B cell (primary cell): ENCODE measurements around the gene SKIDA1. TPM values are rescaled to one million over a fixed set of nuclear protein-coding genes. Genes with fewer than 3 reads are reported as not detected.

ENCODE experiments used
- ATAC-seq: fragments of 200-7000 bp; cut with Tn5 transposase; one replicate; pipeline ENCODE4 v1.10.0; 2021; ENCODE audit warnings: low read depth, mild to moderate bottlenecking, moderate number of reproducible peaks, moderate library complexity
- CTCF ChIA-PET: fragments of 350-600 bp; sonication (Branson Sonifier 250); formaldehyde crosslinking; loops from one replicate; lab custom pipeline; 2021; ENCODE audit warnings: antibody characterized with exemption, inconsistent platforms; lab: Charles Lee
- POLR2A ChIA-PET: fragments of 350-600 bp; sonication (Branson Sonifier 250); formaldehyde crosslinking; loops from one replicate; lab custom pipeline; 2021; ENCODE audit warnings: antibody characterized with exemption; lab: Charles Lee
- DNase-seq: peaks from one replicate; pipeline ENCODE4 v3.0.0; 2013
- H2AFZ ChIP-seq: 2 replicates; pipeline ENCODE4 v1.6.1; 2012; ENCODE audit warnings: mild to moderate bottlenecking, low read depth, low read length; ENCODE audit not compliant: insufficient read depth, poor library complexity, severe bottlenecking
- H3K27ac ChIP-seq, 2 donors: 1 replicate in 1 of 2; 2 replicates in 1 of 2; pipeline ENCODE4 v1.5.1; 2012 to 2013; ENCODE audit warnings: low read length in 2 of 2, mild to moderate bottlenecking in 2 of 2, moderate library complexity in 1 of 2
- H3K27me3 ChIP-seq, 4 experiments: fragments of 200-600 bp in 1 of 4; sonication (generic) in 1 of 4; replicated peaks in 1 of 4; 1 replicate in 2 of 4; 2 replicates in 2 of 4; pipeline versions ENCODE4 v1.6.1 to v1.7.0; 2013 to 2016; ENCODE audit warnings: low read length in 3 of 4, mild to moderate bottlenecking in 2 of 4, mixed read lengths in 1 of 4, moderate library complexity in 1 of 4; ENCODE audit not compliant: insufficient read depth in 4 of 4, control insufficient read depth in 3 of 4; ENCODE audit errors: control extremely low read depth in 1 of 4
- H3K36me3 ChIP-seq, 2 experiments: replicated peaks in 1 of 2; 1 replicate in 1 of 2; 2 replicates in 1 of 2; pipeline versions ENCODE4 v1.6.1 to v1.7.1; 2013; ENCODE audit warnings: low read length in 1 of 2; ENCODE audit not compliant: insufficient read depth in 2 of 2, control insufficient read depth in 1 of 2; ENCODE audit errors: control extremely low read depth in 1 of 2, extremely low read depth in 1 of 2
- H3K4me1 ChIP-seq, 2 donors: fragments of 200-600 bp in 1 of 2; sonication (generic) in 1 of 2; 1 replicate in 1 of 2; 2 replicates in 1 of 2; pipeline versions ENCODE4 v1.5.1 to v1.6.1; 2013 to 2017; ENCODE audit warnings: low read length in 2 of 2; ENCODE audit not compliant: control insufficient read depth in 2 of 2, insufficient read depth in 2 of 2
- H3K4me2 ChIP-seq: replicated peaks from 2 replicates; pipeline ENCODE3; 2012; ENCODE audit warnings: mild to moderate bottlenecking, low read depth, low read length; ENCODE audit not compliant: poor library complexity, severe bottlenecking
- H3K4me3 ChIP-seq, 5 experiments: fragments of 200-600 bp in 1 of 5; sonication (generic) in 1 of 5; 1 replicate in 3 of 5; 2 replicates in 2 of 5; pipeline versions ENCODE4 v1.5.1 to v1.7.0; 2011 to 2016; ENCODE audit warnings: low read length in 4 of 5, mild to moderate bottlenecking in 4 of 5, low read depth in 2 of 5, control low read depth in 1 of 5, moderate library complexity in 1 of 5; ENCODE audit not compliant: insufficient read depth in 1 of 5; ENCODE audit errors: control extremely low read depth in 1 of 5, extremely low read depth in 1 of 5
- H3K79me2 ChIP-seq: fragments of 200-600 bp; sonication (generic); one replicate; pipeline ENCODE4 v1.6.0; 2016; ENCODE audit warnings: low read length; ENCODE audit not compliant: control insufficient read depth, insufficient read depth
- H3K9ac ChIP-seq: fragments of 200-600 bp; sonication (generic); 2 replicates; pipeline ENCODE4 v1.6.1; 2017; ENCODE audit warnings: mild to moderate bottlenecking, low read length, moderate library complexity
- H3K9me3 ChIP-seq, 3 donors: one replicate each; pipeline versions ENCODE4 v1.6.1 to v1.7.1; 2013; ENCODE audit warnings: low read length in 2 of 3; ENCODE audit not compliant: control insufficient read depth in 2 of 3, insufficient read depth in 1 of 3; ENCODE audit errors: control extremely low read depth in 1 of 3
- H4K20me1 ChIP-seq: 2 replicates; pipeline ENCODE4 v1.6.0; 2012; ENCODE audit warnings: mild to moderate bottlenecking, low read length; ENCODE audit not compliant: insufficient read depth, control insufficient read depth, poor library complexity, severe bottlenecking
- H3K27ac Mint-ChIP-seq: one replicate; pipeline ENCODE4 v1.8.0; 2021; ENCODE audit warnings: mixed read lengths
- H3K27me3 Mint-ChIP-seq: one replicate; pipeline ENCODE4 v1.8.0; 2021; ENCODE audit warnings: mixed read lengths
- H3K4me1 Mint-ChIP-seq: one replicate; pipeline ENCODE4 v1.8.0; 2021; ENCODE audit warnings: mixed read lengths
- H3K4me3 Mint-ChIP-seq: one replicate; pipeline ENCODE4 v1.8.0; 2021; ENCODE audit warnings: mixed read lengths
- H3K9me3 Mint-ChIP-seq: one replicate; pipeline ENCODE4 v1.8.0; 2022; ENCODE audit warnings: mixed read lengths; ENCODE audit not compliant: insufficient read depth
- EZH2 ChIP-seq: IDR thresholded peaks from 2 replicates; pipeline ENCODE4 v1.6.1; 2012; ENCODE audit warnings: borderline replicate concordance, low read depth, mild to moderate bottlenecking, moderate library complexity, low read length; ENCODE audit not compliant: insufficient read depth, poor library complexity, severe bottlenecking
- WGBS: methylation state at CpG from one replicate; pipeline ENCODE4 v1.1.5; 2013; ENCODE audit warnings: missing lambda C conversion rate; ENCODE audit not compliant: insufficient coverage; 5-methylcytosine and 5-hydroxymethylcytosine counted together
- intact Hi-C: fragments of 100-400 bp; cut with micrococcal nuclease; formaldehyde crosslinking; loops from one replicate; pipeline ENCODE4 v1.10.0; 2022
- polyA plus RNA-seq: library from polyadenylated mRNA; depleted of rRNA; stranded (reverse); fragments of >200 nt; gene quantifications from 2 replicates; pipeline ENCODE4 v1.2.3, GENCODE V29; 2012
- total RNA-seq, 2 donors: library from RNA; stranded (reverse); fragments of 120-200 nt in 1 of 2; gene quantifications; 1 replicate in 1 of 2; 2 replicates in 1 of 2; pipeline versions ENCODE4 v1.2.3 to v1.2.4, GENCODE V29; 2013 to 2022
- TF ChIP-seq, protein P1 (sequence below): fragments of 200-600 bp; IDR thresholded peaks from one replicate; pipeline ENCODE4 v1.8.0; 2022; ENCODE audit warnings: antibody characterized with exemption, mild to moderate bottlenecking

Gene SKIDA1
- total and polyA plus RNA-seq, 2 donors (not counting 1 experiment from before 2014, with no cell fraction given): 0.06 to 0.10 TPM

DNA sequence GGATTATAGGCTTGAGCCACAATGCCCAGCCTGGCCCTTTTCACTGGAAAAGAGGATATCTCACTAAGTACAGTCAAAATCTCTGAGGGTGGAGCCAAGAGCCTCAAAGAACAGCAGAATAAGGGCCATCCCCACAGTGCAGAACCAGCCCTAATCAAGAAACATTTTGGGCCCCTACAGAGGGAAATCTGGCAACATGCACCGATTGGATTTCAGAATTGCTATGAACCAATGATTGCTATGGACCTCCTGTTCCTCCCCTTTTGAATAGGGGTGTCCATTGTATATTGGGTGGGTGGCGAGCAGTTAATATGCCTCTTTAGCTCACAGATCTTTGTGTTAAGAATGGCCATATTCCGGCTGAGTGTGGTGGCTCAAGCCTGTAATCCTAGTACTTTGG is 42.7 kb downstream of the SKIDA1 start:
- ChIA-PET CTCF (interaction anchor here (1.4 kb wide), 1 partner anchor 11 kb away, joined by 4 read pairs; no protein-coding TSS in a partner anchor), POLR2A (no interaction called here)
- no peak overlapping the region for H3K4me3 Mint-ChIP-seq
- Histone ChIP-seq H3K9me3 (no peaks in the 10 kb centered on the region), H3K4me2 (no peak overlapping the region), H3K79me2 (no peaks in the 10 kb centered on the region), H3K27me3 (no peaks in the 10 kb centered on the region), H3K4me3 (no peak overlapping the region), H3K36me3 (no peaks in the 10 kb centered on the region), H4K20me1 (no peaks in the 10 kb centered on the region), H3K9ac (no peak overlapping the region), H3K4me1 (no peaks in the 10 kb centered on the region), H3K27ac (no peak overlapping the region), H2AFZ (no peak overlapping the region)
- H3K27ac Mint-ChIP-seq: no peak overlapping the region
- intact Hi-C loops: no loop called here
- ATAC-seq: no peak
- TF ChIP-seq EZH2: no peak
- TF ChIP-seq, protein P1, sequence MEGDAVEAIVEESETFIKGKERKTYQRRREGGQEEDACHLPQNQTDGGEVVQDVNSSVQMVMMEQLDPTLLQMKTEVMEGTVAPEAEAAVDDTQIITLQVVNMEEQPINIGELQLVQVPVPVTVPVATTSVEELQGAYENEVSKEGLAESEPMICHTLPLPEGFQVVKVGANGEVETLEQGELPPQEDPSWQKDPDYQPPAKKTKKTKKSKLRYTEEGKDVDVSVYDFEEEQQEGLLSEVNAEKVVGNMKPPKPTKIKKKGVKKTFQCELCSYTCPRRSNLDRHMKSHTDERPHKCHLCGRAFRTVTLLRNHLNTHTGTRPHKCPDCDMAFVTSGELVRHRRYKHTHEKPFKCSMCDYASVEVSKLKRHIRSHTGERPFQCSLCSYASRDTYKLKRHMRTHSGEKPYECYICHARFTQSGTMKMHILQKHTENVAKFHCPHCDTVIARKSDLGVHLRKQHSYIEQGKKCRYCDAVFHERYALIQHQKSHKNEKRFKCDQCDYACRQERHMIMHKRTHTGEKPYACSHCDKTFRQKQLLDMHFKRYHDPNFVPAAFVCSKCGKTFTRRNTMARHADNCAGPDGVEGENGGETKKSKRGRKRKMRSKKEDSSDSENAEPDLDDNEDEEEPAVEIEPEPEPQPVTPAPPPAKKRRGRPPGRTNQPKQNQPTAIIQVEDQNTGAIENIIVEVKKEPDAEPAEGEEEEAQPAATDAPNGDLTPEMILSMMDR: no peak
- no CpG with 5 or more reads among the region's 3 CpGs for WGBS
- no peaks in the 10 kb centered on the region for H3K4me1 Mint-ChIP-seq
- DNase-seq: no peak
- H3K9me3 Mint-ChIP-seq: no peaks in the 10 kb centered on the region
- peaks cover 30% of the 10 kb centered on the region for H3K27me3 Mint-ChIP-seq

DNA sequence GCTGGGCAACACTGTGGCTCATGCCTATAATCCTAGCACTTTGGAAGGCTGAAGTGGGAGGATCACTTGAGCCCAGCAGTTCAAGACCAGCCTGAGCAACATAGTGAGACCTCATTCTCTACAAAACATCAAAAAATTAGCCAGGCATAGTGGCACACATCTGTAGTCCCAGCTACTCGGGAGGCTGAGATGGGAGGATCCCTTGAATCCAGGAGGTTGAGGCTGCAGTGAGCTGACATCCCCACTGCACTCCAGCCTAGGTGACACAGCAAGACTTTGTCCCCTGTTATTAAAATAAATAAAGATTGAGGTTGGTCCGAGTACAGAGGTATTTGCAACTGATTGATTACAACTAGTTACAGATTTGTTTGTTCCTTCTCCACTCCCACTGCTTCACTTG is 44.1 kb downstream of the SKIDA1 start:
- no peak overlapping the region for H2AFZ ChIP-seq
- no peak overlapping the region for H3K9ac ChIP-seq
- no peaks in the 10 kb centered on the region for H3K9me3 ChIP-seq
- H3K36me3 ChIP-seq: no peaks in the 10 kb centered on the region
- Mint-ChIP-seq H3K9me3 (no peaks in the 10 kb centered on the region), H3K27me3 (peaks cover 23% of the 10 kb centered on the region), H3K4me3 (no peak overlapping the region), H3K4me1 (no peaks in the 10 kb centered on the region), H3K27ac (no peak overlapping the region)
- H4K20me1 ChIP-seq: no peaks in the 10 kb centered on the region
- H3K27me3 ChIP-seq: no peaks in the 10 kb centered on the region
- POLR2A ChIA-PET: no interaction called here
- H3K4me2 ChIP-seq: no peak overlapping the region
- DNase-seq (no peak), ATAC-seq (no peak)
- H3K4me3 ChIP-seq: no peak overlapping the region
- H3K27ac ChIP-seq: no peak overlapping the region
- intact Hi-C loops: no loop called here
- no peaks in the 10 kb centered on the region for H3K79me2 ChIP-seq
- WGBS: 100% methylated on average over 1 of the region's 2 CpGs
- no peak for TF ChIP-seq EZH2
- TF ChIP-seq, protein P1: no peak
- CTCF ChIA-PET: no interaction called here
- H3K4me1 ChIP-seq: no peaks in the 10 kb centered on the region
